SW480 (cell line): Measurements from ENCODE around the gene STX16.
"Not testable (repeated sequence)": the region's sequence is repeated elsewhere in the genome, so short reads cannot be mapped to it uniquely, and the experiment has no call there.

Source experiments
- DNase-seq: peaks from one replicate; pipeline ENCODE4 v3.0.0-alpha.2; 2016; ENCODE audit warnings: low spot score

Gene STX16

GRCh38 chr20:58636983-58637421 lies 14.1 kb upstream of the STX16 start:
- no peak for DNase-seq

GRCh38 chr20:58637466-58638213 lies 13.4 kb upstream of the STX16 start:
- no peak for DNase-seq

DNA sequence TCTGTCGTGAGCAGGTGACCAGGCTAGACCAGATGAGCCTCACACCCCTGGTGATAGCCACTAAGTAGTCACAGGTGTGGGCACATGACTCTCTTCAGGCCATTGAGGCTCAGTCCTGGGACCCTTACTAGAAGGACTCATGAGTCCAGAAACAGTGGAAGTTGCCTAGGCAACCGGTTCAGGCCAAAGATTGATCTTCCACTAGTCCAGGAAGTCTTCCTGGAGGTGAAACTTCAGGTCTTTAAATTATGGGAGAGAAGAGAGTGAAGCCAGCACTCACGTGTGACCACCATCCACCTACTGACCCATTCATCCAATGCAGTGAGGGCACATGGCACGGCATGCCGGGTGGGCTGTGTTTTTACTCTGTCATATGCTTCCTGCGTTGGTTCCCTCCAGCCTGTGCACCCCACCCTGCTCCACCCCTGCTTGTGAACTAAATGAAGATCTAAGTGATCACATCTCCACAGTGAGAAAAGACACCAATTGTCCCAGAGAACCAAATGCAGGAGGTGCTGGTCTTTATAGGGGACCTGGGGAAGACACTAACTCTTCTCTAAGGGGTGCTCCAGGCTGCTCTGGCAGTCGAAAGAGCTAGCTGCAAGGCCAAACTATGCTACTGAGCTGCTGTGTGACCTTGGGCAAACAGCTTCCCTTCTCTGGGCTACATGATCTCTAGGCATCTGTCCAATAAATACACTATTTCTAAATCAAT lies 12.5 kb upstream of the STX16 start:
- no peak for DNase-seq

DNA sequence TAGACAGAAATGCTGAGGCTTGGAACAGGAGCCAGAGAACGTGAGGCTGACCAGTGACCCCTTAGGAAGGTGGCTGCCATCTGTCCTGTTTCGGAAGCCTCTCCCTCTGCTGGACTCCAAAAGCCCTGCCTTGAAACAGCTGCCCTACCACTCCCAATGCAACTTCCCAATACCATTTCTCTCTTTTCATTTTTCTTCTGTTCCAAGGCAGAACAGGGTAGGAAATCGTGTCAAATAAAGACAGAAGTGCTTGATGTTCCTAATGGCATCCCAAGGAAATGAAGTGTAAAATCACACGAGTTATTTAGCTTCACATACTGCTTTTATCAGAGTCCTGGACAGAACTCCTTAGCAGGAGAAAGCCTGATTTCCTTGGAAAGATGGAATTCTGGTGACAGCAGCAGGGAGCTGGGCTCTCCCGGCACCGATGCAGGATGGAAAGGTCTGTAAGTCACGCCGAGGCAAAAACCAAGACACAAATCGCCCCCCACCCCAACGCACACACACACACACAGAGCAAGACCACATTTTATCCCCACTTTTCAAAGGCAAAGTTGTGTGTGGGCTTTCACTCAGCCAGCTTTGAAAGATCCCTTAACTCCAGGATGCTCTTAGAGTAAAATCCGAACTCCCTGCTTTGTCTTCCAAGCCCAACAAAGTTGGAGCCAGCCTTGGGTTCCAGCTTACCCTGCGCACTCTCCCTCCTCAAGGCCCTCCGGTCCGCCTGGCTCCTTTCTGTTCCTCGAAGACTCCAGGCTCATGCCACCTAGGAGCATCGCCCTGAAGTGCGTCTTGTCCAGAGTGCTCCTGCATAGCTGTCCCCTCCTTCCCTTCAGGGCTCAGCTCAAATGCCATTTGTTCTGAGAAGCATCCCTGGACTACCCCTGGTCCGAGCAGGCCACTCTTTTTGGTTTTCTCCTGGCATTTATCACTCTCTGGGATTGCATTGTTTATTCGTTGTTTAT lies 11.6 kb upstream of the STX16 start:
- DNase-seq, result no peak

DNA sequence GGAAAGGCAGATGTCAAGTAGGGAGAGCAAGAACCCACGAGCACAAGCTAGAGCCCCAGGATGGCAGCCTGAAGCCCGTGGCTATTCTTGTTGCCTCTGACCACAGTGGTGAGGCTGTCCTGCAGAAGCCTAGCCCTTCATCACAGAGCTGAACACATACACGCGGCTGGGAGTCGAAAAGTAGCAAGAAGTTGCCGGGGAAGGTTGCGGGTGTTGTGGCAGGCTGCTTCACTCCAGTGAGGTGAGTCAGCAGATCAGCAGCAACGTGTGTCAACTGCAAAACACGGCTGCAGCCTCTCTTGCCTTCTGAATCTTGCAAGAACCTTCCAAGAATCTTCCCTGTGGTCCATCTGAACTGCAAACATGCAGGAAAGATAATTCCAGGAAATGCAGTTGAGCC lies 10.6 kb upstream of the STX16 start:
- DNase-seq, result no peak

GRCh38 chr20:58642441-58642840 lies 8.6 kb upstream of the STX16 start:
- no peak for DNase-seq

- DNase-seq, result not testable (repeated sequence)
Measured at GRCh38 chr20:58642896-58643295, 8.2 kb upstream of the STX16 start.

DNA sequence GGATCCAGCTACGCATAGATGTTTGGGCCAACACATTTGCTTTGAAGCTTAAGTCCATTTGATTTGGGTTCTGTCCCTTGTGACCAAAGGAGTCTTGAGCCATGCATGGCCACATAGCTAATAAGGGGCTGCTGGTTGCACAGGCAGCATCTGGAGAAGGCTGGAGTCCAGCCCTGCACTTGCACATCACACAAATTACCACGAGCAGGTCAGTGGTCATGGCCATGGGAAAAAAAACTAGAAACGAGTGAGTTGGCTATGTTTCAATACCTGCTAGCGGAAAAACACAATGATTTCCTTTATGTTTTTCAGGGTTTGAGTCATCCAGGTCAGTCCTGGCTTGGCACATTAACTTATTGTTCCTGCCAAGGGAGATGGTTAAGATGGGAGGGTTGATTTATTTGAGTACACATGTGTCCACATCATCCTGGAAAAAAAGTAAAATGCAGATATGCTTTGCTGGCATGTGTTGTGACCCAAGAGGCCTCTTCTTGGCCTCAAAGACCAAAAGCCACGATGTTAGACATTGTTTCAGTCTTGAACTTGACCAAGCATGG lies 5.6 kb upstream of the STX16 start:
- DNase-seq, result peak; percentile 67

DNA sequence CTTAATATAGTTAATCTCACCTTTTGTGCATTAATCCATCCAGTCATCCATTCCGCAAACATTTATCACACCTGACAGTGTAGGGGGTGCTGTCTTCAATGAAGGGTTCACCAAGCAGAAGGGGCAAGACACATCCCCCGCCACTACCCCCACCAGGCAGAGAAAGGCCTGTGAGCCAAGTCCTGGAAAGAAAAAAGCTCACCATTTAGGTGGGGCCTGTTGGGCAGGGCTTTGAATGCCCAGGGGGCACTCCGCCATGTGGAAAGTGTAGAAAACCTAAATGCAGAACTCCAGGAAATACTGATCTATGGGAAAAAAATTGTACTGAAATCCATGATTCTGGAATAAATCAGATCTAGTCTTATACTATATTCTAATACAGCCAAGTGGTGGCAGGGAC lies 4.8 kb upstream of the STX16 start:
- no peak for DNase-seq

GRCh38 chr20:58646703-58647102 lies 4.4 kb upstream of the STX16 start:
- no peak for DNase-seq

- DNase-seq, result no peak
Measured at GRCh38 chr20:58647162-58647795, 3.8 kb upstream of the STX16 start.

- no peak for DNase-seq
Measured at GRCh38 chr20:58647796-58648501, 3.1 kb upstream of the STX16 start.

DNA sequence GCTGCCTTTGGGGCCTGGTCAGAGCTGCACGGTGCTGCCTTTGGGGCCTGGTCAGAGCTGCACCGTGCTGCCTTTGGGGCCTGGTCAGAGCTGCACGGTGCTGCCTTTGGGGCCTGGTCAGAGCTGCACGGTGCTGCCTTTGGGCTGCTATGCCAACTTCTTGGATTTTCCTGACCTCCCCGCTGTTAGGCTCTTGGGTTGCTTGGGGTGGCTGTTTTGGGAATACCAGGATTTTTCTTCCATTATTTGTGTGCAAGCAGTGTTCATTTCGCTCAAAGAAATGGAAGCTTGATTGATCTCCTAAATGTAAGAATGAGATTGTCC lies 2.6 kb upstream of the STX16 start:
- not testable (repeated sequence) for DNase-seq

DNA sequence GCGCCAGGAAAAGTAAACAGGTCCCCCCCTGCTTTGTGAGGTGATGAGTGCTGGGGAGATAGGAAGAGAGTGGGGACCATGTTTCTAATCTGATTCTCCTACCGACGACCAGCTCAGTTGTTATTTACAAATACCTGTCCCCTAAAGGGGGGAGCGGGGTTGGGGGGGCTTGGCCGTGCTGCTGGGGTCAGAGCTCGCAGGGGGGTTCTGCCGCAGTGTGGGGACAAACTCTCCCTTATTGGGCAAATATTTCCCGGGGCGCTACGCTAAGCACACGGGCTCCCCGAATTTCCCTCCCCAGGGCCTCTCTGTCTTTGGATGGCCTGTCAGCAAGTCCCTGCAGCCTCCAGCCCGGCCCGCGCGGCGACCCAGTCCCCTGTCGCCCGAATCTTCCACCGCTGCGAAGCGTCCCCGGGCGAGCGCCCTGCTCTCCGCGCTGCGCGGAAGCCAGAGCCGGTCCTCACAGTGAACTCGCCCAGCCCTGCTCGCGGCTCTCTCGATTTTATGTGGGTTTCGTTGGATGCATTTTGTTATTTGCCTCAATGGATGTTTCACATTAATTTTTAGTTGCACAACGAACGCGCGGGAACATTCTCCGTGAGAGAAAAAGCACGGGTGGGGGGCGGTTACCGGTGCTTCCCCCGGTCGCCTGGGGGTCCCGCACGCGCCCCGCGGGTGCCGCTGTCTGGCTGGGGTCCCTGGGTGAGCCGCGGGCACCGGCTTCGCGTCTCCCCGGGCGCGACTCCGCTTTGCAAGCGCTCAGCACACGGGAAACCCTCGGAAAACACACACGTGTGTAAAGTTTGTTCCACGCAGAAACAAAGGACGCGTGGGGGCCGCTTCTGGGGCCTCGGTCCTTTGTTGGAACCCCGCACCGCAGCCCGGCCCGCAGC lies 1.5 kb upstream of the STX16 start:
- DNase-seq, result no peak

DNA sequence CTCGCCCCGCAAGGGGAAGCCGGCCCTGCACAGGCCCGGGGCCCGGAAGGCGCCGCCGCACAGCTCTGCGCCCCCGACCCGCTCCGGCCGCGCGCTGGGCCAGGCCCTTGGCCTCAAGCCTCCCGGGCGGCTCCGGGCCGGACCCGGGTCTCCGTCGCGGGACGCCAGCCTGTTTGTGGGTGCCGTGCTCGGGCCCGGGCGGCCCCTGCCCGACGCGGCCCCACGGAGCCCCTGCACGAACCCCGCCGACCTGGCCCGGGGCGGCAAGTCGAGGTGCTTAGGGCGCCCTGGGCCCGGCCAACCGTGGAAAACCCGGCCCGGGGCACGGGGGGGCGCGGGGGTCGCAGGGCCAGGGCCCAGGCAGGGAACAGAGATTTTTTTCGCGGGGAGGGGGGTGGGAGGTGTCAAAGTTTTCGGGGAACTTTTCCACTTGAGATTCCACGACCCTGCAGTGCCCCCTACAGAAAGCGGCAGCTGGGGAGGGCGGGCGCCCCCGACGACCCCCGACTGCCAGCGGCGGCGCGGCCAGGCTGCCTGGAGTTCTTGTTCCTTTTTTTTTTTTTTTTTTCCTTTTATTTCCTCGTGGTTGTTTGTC lies 805 bp upstream of the STX16 start:
- no peak for DNase-seq

DNA sequence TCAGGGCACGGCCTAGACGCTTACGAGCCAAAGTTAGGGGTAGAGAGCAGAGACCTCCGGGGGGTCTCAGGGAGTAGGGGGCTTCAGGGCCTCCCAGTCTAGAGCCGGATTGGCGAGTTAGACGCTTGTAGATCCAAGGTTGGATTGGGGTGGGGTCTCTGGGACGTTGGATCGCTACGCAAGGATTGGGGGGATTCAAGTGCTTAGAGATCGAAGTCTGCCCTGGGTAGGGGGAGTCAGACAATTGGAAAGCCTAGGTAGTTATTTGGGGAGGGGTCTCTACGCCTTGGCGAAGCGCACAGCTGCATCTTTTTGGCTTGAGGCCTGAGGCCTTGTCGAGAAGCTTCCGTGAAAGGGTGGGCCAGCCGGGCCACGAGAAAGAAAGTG lies 469 bp downstream of the STX16 start:
- DNase-seq, result no peak

DNA sequence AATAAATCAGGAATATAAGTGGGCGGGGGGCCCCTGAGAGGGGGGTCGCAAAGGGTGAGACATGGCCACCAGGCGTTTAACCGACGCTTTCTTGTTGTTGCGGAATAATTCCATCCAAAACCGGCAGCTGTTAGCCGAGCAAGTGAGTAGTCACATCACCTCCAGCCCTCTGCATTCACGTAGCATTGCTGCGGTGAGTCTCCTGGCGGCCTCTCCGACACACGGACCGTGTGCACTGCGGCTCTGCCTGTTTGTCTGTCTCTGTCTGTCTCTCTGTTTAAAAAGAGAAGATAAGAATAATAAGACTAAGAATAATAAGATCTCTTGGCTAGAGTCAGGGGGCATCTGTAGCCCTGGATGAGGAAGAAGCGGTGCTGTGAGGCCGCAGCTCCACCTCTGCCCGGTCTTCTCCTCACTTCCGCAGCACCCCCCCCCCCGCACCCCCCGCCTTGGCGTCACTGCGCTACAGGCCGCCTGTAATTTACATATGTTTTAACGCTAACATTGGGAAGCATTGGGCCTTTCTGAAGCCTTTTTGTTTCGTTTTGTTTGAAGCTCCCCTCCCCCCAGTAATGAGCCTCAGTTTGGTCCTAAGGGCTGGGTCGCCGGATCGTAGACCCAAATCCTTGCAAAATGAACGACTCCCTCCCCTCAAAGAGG lies 993 bp downstream of the STX16 start:
- peak; percentile 83 for DNase-seq

DNA sequence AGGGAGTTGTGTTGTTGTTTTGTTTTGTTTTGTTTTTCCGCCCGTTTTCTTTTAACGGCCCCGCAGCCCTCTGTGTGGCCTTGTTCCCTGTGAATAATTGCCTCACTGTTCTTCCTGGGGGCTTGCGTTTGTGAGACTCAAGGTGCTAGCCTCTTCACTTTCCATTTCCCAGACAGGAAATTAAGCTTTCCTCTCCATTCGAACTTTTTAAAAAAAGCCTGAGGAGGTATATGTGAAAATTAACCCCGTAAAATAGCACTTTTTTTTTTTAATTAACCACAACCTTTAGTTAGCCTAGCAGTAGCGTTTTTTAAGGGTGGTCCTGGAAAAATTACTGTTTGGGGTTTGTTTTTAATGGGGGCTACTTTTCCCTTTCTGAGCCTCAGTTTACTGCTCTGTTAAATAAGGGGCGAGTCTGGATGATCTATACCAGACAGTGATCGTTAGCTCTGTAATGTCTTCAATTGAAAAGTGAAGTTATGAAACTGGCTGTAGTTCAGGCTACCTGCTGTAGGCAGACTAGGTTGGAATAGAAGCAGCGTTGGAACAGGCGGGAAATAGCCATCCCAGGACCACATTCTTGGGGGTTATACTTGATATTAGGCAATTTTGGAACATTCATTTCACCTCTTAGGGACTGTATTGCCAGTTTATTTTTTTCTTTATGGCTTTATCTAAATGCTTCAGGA lies 1.7 kb downstream of the STX16 start:
- DNase-seq, result no peak

- DNase-seq, result no peak
Measured at GRCh38 chr20:58654337-58654736, 3.3 kb downstream of the STX16 start.
